ENCODE results near the gene KATNBL1.
"Not testable (repeated sequence)": the region's sequence is repeated elsewhere in the genome, so short reads cannot be mapped to it uniquely, and the experiment has no call there.

Gene KATNBL1

DNA sequence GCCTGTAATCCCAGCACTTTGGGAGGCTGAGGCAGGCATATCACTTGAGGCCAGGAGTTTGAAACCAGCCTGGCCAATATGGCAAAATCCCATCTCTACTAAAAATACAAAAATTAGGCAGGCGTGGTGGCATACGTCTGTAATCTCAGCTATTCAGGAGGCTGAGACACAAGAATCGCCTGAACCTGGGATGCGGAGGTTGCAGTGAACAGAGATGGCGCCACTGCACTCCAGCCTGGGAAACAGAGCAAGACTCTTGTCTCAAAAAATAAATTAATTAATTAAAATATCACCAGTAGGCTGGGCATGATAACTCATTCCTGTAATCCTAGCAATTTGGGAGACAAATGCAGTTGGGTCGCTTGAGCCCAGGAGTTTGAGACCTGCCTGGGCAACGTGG, 16.6 kb downstream of the KATNBL1 start:
- DNase-seq (ENCODE audit: low read depth in 2 of 2) = not testable (repeated sequence)

DNA sequence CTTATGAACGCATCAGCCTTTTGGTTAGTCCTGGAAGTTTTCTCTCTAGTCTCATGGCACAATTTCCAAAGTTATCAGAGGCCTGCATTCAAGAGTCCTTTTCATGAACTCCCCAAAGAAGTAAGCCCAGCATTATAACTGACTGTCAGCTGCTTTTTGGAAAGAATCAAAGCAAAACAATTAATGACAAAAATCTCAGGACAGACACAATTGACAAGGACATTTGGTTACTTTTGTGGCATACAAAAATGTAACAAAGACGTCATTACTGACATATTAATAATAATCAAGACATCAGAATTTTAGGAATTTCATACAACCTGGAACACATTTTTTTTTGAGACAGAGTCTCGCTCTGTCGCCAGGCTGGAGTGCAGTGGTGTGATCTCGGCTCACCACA, 21.2 kb downstream of the KATNBL1 start:
- DNase-seq (ENCODE audit: low read depth in 2 of 2) = no peak

DNA sequence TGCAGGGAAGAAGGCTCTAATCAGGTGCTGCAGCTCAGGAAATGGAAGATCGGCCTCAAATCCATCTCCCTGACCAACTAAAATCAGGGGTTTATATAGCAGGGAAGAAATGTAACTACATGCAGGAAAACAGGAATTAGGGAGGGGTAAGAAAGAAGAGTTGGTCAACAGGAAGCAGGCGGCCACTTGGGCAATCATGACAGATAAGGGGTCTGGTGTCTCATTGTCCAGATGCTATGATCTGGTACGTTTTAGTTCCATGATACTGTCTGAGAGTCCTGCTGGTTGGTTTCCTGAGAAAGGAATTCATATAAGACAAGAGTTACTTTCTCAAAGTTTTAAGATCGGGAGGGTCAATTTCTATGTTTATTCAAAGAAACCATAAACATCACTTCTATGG, 24.2 kb downstream of the KATNBL1 start:
- no peak for DNase-seq (ENCODE audit: low read depth in 2 of 2)

DNA sequence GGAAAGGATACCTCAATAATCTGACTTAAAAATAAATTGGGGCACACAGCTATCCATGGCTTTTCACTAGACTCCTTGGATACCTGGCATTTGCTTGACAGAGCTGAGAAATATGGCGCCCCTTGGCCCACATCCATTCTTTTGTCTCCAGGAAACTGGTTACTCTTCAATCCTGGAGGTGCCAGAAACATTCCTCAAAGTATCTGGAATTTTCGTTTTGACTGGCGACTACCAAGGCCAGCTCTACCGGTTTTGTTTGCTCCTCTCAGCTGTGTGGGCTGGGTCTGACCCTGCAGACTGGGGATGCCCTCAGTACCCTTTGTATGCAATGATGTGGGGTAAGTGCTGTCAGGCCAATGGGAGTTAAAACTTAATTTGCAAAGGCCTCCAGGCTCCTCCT, 27.0 kb downstream of the KATNBL1 start:
- DNase-seq (ENCODE audit: low read depth in 2 of 2) = no peak

DNA sequence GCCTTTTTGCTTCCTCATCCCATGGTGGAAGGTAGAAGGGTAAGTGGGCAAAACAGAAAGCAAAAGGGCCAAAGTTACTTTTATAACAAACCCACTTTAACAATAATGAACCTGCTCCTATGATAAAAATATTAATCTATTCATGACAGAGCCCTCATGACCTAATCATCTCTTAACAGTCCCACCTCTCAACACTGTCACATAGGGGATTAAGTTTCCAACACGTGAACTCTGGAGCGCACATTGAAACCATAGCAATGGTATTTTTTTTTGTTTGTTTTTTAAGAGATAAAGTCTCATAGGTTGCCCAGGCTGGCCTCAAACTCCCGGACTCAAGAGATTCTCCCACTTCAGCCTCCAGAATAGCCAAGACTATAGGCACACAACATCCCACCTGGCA, 30.7 kb downstream of the KATNBL1 start:
- no peak for DNase-seq (ENCODE audit: low read depth in 2 of 2)

DNA sequence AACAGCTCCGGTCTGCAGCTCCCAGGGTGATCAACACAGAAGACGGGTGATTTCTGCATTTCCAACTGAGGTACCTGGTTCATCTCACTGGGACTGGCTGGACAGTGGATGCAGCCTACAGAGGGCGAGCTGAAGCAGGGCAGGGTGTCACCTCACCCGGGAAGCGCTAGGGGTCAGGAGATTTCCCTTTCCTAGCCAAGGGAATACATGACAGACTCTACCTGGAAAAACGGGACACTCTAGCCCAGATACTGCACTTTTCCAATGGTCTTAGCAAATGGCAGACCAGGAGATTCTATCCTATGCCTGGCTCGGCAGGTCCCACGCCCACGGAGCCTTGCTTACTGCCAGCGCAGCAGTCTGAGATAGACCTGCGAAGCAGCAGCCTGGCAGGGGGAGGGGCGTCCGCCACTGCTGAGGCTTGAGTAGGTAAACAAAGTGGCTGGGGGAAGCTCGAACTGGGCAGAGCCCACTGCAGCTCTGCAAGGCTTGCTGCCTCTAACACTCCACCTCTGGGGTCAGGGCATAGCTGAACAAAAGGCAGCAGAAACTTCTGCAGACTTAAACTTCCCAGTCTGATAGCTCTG, 43.8 kb downstream of the KATNBL1 start:
- not testable (repeated sequence) for DNase-seq (ENCODE audit: low read depth in 2 of 2)

DNA sequence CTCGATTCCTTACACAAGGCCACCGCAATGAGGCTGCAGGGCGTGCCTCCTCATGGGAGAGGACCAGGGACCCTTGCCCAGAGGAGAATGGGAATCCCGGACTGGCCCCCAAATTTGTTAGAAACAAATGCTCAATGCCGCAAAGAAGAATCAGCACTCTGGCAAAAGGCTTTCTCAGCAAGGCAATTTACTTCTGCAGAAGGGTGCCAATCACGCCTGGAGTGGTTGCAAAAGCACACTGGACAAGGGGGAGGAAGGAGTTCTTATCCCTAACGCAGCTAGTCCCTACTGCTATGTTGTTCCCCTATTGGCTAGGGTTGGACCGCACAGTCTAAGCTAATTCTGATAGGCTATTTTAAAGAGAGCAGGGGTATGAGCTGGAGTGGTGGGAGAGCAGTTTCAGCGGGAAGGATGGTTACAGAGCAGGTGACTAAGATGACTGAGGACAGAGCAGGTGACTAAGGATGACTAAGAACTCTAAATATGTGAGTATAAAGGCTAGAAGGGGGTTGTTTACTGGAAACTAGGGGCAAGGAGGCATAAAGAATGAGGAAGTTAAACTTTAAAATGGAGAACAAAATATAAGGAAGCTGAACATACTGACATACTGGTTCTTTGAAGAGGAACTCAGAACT, 48.5 kb downstream of the KATNBL1 start:
- no peak for DNase-seq (ENCODE audit: low read depth in 2 of 2)

DNA sequence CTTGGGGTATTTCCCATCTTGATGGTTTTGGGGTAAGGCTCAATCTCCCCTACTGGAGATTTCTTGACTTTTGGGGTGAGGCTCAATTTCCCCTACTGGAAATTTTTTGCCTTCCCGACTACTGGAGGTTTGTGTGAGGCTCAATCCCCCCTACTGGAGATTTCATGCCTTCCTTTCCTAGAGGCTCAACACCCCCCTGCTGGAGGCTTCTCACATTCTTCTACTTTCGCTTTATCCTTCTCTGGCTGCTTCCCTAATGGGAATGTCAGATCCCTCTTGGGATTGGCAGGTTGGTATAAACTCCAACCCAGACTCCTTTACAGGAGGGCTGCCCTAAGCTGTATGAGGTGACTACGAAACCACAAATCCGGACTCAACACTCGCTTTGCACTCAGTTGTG, 49.2 kb downstream of the KATNBL1 start:
- no peak for DNase-seq (ENCODE audit: low read depth in 2 of 2)

DNA sequence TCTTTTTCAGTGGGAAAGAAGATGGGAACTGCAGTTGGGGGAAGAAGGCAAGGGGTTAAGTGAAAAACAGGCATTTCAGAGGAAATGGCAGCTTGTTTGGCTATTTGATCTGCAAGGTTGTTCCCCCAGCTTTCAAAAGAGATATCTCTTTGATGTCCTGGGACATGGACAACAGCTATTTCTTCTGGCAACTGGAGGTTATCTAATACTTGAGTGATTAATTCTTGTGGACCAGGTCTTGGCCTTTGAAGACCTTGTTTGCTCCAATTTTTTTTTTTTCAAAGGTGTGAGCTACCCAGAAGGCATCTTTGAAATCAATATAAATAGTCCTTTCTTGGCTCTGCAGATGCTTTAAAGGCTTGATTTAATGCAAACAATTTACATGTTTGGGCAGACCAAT, 51.5 kb downstream of the KATNBL1 start:
- DNase-seq (ENCODE audit: low read depth in 2 of 2) = no peak

DNA sequence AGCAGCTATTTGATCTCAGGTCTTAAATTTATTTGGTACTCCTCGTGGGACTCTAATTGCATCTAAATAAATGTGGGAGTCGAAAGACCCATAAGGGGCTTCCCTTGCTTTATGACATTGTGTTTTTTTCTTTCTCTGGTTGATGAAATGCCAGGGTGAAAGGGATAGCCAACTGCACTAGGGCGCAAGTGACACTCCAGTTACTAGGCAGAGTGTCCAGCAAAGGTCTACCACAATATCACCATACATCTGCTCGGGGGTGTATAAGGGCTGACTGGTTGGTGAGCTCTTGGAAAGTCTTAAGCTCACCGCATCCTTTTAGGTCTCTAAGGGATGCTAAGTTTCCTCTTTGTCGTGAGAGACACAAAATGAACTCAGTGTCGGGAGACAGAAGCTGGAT, 54.0 kb downstream of the KATNBL1 start:
- DNase-seq (ENCODE audit: low read depth in 2 of 2) = no peak

DNA sequence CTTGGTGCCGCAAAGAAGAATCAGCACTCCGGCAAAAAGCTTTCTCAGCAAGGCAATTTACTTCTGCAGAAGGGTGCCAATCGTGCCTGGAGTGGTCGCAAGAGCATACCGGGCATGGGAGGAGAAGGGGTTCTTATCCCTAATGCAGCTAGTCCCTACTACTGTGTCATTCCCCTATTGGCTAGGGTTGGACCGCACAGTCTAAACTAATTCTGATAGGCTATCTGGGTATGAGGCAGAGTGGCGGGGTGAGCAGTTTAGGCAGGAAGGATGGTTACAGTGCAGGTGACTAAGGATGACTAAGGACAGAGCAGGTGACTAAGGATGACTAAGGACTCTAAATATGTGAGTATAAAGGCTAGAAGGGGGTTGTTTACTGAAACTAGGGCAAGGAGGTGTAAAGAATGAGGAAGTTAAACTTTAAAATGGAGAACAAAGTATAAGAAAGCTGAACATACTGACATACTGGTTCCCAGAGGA, 55.1 kb downstream of the KATNBL1 start:
- no peak for DNase-seq (ENCODE audit: low read depth in 2 of 2)

DNA sequence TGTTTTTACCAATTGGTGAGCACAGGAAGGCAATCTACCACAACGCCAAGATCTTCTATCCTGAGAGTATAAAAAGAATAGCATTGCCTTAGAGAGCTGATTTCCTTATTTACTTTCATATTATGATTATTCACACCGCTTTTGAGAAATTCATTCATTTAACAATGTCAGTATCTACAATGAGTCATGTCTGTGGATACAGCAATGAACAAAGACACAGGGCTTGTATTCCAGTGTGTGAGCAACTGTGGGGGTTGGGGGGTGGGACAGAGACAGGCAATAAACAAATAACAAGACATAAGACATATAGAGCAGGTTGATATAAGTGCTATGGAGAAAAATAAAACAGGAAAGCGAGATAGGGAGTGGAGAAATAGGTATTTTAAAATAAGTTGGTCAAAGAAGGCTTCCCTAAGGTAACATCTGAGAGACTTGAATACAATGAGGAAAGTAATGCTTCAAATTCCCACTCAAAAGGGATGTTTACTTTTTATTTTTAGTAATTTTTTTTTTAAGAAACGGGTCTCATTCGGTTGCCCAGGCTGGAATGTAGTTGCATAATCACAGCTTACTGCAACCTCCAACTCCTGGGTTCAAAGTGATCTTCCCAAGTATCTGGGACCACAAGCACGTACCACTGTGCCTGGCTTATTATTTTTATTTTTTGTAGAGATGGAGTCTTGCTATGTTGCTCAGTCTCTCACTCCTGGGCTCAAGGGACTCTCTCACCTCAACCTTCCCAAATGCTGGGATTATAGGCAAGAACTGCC, 62.3 kb downstream of the KATNBL1 start:
- no peak for DNase-seq (ENCODE audit: low read depth in 2 of 2)

DNA sequence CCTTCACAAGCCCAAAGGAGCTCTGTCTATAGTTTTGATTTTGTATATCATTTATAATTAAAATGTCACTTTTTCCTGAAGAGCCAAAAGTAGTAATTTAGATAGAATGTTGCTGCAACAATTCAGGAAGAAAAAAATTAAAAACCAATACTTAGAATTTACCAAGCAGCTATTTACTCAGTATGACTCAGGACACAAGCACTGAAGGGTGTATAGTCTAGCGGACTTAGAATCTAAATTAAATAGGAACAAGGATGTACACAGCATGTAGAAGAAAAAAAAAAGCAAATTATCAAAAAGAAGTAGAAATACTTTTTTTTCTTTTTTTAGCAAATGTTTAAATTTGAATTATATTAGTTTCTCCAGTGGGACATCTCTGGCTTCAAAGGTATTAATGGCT, 76.4 kb downstream of the KATNBL1 start:
- DNase-seq (ENCODE audit: low read depth in 2 of 2) = no peak

DNA sequence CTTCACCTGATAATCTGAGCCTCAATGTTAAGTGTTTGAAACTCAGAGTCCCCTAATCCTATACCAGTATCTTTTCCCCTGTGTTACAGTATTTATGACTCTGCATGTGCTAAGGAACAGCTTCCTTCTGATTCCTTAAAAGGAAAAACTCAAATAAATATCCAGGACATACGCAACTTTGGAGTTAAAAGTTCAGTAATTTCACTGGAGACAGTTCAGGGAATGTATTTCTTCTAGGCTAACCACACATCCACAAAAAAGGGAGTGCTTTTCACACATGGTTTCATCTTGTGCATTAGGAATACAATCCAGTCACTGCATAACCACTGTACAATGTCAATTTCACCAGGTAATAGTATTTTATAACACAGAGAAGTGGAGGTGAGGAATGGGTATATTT, 77.0 kb downstream of the KATNBL1 start:
- no peak for DNase-seq (ENCODE audit: low read depth in 2 of 2)

DNA sequence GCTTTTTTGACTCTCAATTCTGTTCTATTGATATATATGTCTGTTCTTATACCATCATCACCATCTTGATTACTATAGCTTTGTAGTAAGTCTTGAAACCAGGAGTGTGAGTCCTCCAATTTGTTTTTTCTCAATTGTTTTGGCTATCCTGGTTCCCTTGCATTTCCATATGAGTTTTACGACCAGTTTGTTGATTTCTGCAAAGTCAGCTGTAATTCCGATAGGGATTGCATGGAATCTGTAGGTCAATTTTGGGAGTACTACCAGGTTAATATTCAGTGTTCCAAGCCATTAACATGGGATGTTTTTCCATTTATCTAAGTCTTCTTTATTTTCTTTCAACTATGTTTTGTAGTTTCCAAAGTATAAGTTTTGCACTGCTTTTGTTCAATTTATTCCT, 81.0 kb downstream of the KATNBL1 start:
- DNase-seq (ENCODE audit: low read depth in 2 of 2) = no peak

DNA sequence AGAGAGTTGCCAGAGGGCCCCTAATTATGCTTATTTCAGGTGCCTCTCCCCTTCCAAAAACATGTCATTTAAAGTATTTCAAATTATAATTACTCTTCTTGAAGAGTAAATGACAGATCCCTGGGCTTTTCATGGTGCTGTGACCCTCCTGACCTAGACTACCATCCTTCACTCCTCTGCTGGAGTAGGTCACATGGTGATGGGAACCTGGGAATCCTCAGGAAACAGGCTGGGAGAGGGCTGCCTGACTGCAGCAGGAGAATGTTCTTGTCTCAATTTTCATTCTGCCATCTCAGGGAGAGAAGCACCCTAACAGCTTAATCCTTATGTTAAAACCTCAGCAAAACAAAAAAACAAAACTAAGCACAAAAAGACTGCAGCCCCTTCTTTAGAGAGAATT, 83.4 kb downstream of the KATNBL1 start:
- no peak for DNase-seq (ENCODE audit: low read depth in 2 of 2)

DNA sequence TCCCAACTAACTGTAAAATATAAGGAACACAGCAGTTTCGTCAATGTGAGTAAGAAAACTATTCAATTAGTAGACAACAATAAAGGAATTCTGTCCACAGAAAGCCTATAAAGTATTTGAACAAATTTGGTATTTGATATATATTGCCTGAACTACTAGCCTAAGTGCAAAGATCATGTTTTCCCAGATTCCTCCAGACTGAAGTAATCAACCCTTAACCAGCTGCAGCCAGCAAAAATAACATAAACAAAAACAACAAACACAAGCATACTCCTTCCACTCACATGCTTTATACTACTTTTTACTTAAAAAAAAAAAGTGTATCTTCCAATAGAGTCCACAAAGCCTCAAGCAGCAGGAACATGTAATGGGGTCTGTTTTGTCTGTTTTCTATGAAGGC, 84.0 kb downstream of the KATNBL1 start:
- no peak for DNase-seq (ENCODE audit: low read depth in 2 of 2)

DNA sequence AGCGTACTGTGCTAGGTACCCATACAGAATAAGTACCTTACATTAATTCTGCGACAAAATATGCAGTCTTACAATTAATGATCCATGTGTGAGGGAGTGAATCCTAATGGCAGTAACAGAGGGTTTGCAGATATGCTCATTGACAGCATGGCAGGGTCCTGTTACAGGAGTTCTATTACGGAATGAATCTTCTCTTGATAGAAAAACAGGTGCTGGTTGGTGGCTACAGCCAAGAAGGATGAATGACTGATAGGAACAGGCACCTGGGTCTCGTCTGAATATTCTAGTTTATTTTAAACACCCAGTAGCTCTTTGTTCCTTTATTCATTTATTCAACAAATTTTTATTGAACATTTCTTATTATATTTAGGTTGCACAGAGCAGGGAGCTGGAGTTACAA, 85.2 kb downstream of the KATNBL1 start:
- DNase-seq (ENCODE audit: low read depth in 2 of 2) = no peak

DNA sequence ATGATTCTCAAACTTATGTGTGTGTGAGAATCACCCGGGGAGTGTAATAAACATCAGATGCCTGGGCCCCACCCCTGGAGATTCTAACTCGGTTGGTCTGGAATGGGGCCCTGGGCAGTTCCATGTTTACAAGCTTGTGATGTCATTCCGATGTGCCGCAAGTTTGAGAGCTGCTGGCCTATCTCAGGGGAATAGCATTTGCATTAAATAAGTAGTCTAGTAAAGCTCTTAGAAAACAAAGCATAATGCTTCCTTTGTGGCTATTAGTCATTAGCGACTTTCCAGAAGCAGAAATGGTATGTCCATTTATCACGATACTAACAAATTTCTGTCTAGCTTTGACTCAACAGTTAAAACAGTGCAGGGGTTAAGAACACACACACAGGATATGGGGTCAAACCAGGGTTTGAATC, 87.1 kb downstream of the KATNBL1 start:
- no peak for DNase-seq (ENCODE audit: low read depth in 2 of 2)

DNA sequence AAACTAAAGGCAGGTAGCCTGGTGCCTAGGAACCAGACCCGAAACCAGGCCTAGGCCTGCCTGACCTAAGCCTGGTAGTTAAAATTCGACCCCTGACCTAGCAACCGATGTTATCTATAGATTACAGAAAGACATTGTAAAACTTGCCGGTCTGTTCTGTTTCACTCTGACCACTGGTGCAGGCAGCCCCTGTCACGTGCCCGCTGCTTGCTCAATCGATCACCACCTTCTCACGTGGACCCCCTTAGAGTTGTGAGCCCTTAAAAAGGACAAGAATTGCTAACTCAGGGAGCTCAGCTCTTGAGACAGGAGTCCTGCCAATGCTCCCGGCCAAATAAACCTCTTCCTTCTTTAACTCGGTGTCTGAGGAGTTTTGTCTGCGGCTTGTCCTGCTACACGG, 88.1 kb downstream of the KATNBL1 start:
- not testable (repeated sequence) for DNase-seq (ENCODE audit: low read depth in 2 of 2)

DNA sequence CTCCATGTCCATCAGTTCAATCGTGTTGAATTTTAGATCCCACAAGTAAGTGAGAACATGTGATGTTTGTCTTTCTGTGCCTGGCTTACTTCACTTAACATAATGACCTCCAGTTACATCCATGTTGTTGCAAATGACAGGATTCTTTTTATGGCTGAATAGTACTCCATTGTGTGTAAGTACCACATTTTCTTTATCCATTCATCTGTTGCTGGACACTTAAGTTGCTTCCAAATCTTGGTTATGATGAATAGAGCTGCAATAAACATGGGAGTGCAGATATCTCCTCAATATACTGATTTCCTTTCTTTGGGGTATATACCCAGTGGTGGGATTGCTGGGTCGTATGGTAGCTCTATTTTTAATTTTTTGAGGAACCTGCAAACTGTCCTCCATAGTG, 89.5 kb downstream of the KATNBL1 start:
- DNase-seq (ENCODE audit: low read depth in 2 of 2) = not testable (repeated sequence)

DNA sequence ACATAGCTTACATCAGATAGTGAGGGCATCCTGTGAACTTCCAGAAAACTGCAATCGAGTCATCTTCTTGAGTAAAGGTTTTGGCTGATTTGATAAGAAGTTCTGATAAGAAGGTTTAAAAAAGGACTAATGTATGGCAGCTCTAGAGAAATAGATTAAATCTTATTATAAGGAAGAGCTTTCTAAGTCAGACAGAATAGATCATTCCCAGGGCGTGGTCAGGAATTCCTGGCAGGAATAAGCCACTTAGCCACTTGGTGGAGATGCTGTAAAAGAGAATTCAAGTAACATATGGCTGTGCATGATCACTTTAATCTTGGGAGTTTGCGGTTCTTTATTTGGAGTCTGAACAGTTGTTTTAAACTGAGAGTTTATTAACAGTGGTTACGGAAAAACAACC, 90.6 kb downstream of the KATNBL1 start:
- no peak for DNase-seq (ENCODE audit: low read depth in 2 of 2)

DNA sequence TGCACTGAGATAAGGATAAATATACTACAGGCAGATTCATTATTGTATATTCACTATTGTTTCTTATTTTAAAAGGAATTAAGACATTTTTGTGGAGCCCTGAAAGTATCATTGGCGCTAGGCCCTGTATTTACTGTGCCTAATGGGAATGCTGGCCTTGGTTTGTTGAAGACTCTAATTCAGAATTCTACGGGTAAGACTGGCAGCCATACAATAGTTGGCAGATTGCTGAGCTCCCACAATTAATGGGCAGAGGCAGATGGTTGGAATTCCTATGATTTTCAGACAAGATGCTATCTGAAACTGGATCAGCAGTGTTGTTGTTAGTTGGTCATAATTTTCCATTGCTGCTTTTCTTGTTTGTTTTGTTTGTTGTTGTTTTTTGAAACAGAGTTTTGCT, 93.3 kb downstream of the KATNBL1 start:
- no peak for DNase-seq (ENCODE audit: low read depth in 2 of 2)

Data from stimulated activated CD8-positive, alpha-beta memory T cell treated with anti-CD3 and anti-CD28 coated beads, Interleukin-7, amount 100 ng/mL, for 1 hour (primary cell).